IgD-negative memory B cell (primary cell): Measurements from ENCODE around the gene SMTN. TPM values are rescaled to one million over a fixed set of nuclear protein-coding genes. Genes with fewer than 3 reads are reported as not detected.

Experiments used
- H3K27ac Mint-ChIP-seq, 3 donors: one replicate each; pipeline ENCODE4 v1.8.0; 2020 to 2022; ENCODE audit warnings: mild to moderate bottlenecking in 3 of 3, mixed read lengths in 3 of 3, moderate library complexity in 1 of 3
- H3K27me3 Mint-ChIP-seq: one replicate; pipeline ENCODE4 v1.8.0; 2021; ENCODE audit warnings: mixed read lengths
- H3K36me3 Mint-ChIP-seq: one replicate; pipeline ENCODE4 v1.8.0; 2020; ENCODE audit warnings: mild to moderate bottlenecking, mixed read lengths
- H3K4me1 Mint-ChIP-seq, 3 donors: one replicate each; pipeline ENCODE4 v1.8.0; 2020 to 2022; ENCODE audit warnings: mixed read lengths in 3 of 3, mild to moderate bottlenecking in 1 of 3
- H3K4me3 Mint-ChIP-seq, 4 donors: one replicate each; pipeline ENCODE4 v1.8.0; 2020 to 2022; ENCODE audit warnings: mild to moderate bottlenecking in 4 of 4, mixed read lengths in 4 of 4, moderate library complexity in 3 of 4
- H3K9me3 Mint-ChIP-seq, 3 donors: one replicate each; pipeline ENCODE4 v1.8.0; 2020 to 2021; ENCODE audit warnings: mixed read lengths in 3 of 3, mild to moderate bottlenecking in 1 of 3
- polyA plus RNA-seq: library from polyadenylated mRNA; unstranded; fragments of 300-500 nt; fragmentation: Illumina TruSeq; gene quantifications from one replicate; pipeline ENCODE4 v1.2.3, GENCODE V29; 2021

SMTN gene
- polyA plus RNA-seq, 1 donor from 2014 or later, result 6.0 TPM

- Mint-ChIP-seq H3K27ac (peak overlapping the region in 1 of 3 donors; percentile 46), H3K4me1 (peaks cover 0 to 5% (median 0%) of the 10 kb centered on the region in 3 donors), H3K27me3 (no peaks in the 10 kb centered on the region), H3K36me3 (no peaks in the 10 kb centered on the region), H3K4me3 (no peak overlapping the region), H3K9me3 (peaks cover 2 to 15% (median 8%) of the 10 kb centered on the region in 3 donors)
These were observed 63.1 kb downstream of the SMTN start for GRCh38 chr22:31144223-31144622.

GRCh38 chr22:31148488-31148887 is 67.4 kb downstream of the SMTN start:
- no peaks in the 10 kb centered on the region for H3K27me3 Mint-ChIP-seq
- H3K36me3 Mint-ChIP-seq, result no peaks in the 10 kb centered on the region
- H3K4me1 Mint-ChIP-seq, result peaks cover 0 to 5% (median 0%) of the 10 kb centered on the region in 3 donors
- H3K4me3 Mint-ChIP-seq, result no peak overlapping the region
- peaks cover 2 to 15% (median 8%) of the 10 kb centered on the region in 3 donors for H3K9me3 Mint-ChIP-seq
- no peak overlapping the region for H3K27ac Mint-ChIP-seq

- Mint-ChIP-seq H3K4me1 (peaks cover 0 to 5% (median 0%) of the 10 kb centered on the region in 3 donors), H3K27ac (no peak overlapping the region), H3K27me3 (peaks cover 2% of the 10 kb centered on the region), H3K36me3 (no peaks in the 10 kb centered on the region), H3K4me3 (no peak overlapping the region), H3K9me3 (peaks cover 2 to 15% (median 8%) of the 10 kb centered on the region in 3 donors)
These were observed 68.0 kb downstream of the SMTN start for GRCh38 chr22:31148953-31149627.

- Mint-ChIP-seq H3K4me1 (peaks cover 0 to 5% (median 0%) of the 10 kb centered on the region in 3 donors), H3K9me3 (peaks cover 0 to 6% (median 6%) of the 10 kb centered on the region in 3 donors), H3K27me3 (peaks cover 4% of the 10 kb centered on the region), H3K27ac (peak overlapping the region in 1 of 3 donors; percentile 43), H3K4me3 (no peak overlapping the region), H3K36me3 (no peaks in the 10 kb centered on the region)
These were observed 69.5 kb downstream of the SMTN start for GRCh38 chr22:31150615-31151014.

- H3K36me3 Mint-ChIP-seq, result no peaks in the 10 kb centered on the region
- no peak overlapping the region for H3K4me3 Mint-ChIP-seq
- peaks cover 0 to 6% (median 3%) of the 10 kb centered on the region in 3 donors for H3K9me3 Mint-ChIP-seq
- peaks cover 5% of the 10 kb centered on the region for H3K27me3 Mint-ChIP-seq
- no peak overlapping the region for H3K27ac Mint-ChIP-seq
- H3K4me1 Mint-ChIP-seq, result peaks cover 0 to 5% (median 0%) of the 10 kb centered on the region in 3 donors
These were observed 70.8 kb downstream of the SMTN start for GRCh38 chr22:31151872-31152271.

GRCh38 chr22:31153357-31153756 is 72.2 kb downstream of the SMTN start:
- no peak overlapping the region for H3K27ac Mint-ChIP-seq
- H3K4me3 Mint-ChIP-seq, result no peak overlapping the region
- H3K27me3 Mint-ChIP-seq, result peaks cover 5% of the 10 kb centered on the region
- peaks cover 0 to 5% (median 0%) of the 10 kb centered on the region in 3 donors for H3K4me1 Mint-ChIP-seq
- no peaks in the 10 kb centered on the region for H3K36me3 Mint-ChIP-seq
- no peaks in the 10 kb centered on the region for H3K9me3 Mint-ChIP-seq

Other genes with a start within 250 kb of the SMTN start
- 5.9 TPM for gene MORC2, start 112.5 kb upstream of the SMTN start, polyA plus RNA-seq
- 15.9 TPM for gene TUG1, start 112.1 kb upstream of the SMTN start, polyA plus RNA-seq
- 145 TPM for gene SELENOM, start 26.2 kb downstream of the SMTN start, polyA plus RNA-seq
- gene INPP5J, start 41.6 kb downstream of the SMTN start, polyA plus RNA-seq, result not detected
- gene PLA2G3, start 59.2 kb downstream of the SMTN start, polyA plus RNA-seq, result not detected
- 22.0 TPM for gene RNF185, start 78.9 kb downstream of the SMTN start, polyA plus RNA-seq
- gene LIMK2, start 131.0 kb downstream of the SMTN start, polyA plus RNA-seq, result 9.1 TPM
- 88.7 TPM for gene PIK3IP1, start 211.2 kb downstream of the SMTN start, polyA plus RNA-seq